Nephron progenitor cell (in vitro differentiated cells): ENCODE results near the gene FSCN2.
A peak's percentile ranks its signal among the peaks of the same experiment; 100 is the strongest.
"Not testable (repeated sequence)": the region's sequence is repeated elsewhere in the genome, so short reads cannot be mapped to it uniquely, and the experiment has no call there.

Source experiments
- DNase-seq: peaks from one replicate; pipeline ENCODE4 v3.0.0; 2021
- H3K27ac Mint-ChIP-seq: 2 replicates; pipeline ENCODE4 v1.8.0; 2021; ENCODE audit warnings: mild to moderate bottlenecking, moderate library complexity, mixed read lengths
- H3K27me3 Mint-ChIP-seq: 2 replicates; pipeline ENCODE4 v1.8.0; 2021; ENCODE audit warnings: mild to moderate bottlenecking, low read depth, mixed read lengths; ENCODE audit not compliant: poor library complexity
- H3K36me3 Mint-ChIP-seq: 2 replicates; pipeline ENCODE4 v1.8.0; 2021; ENCODE audit warnings: low read depth, mixed read lengths
- H3K4me1 Mint-ChIP-seq: 2 replicates; pipeline ENCODE4 v1.8.0; 2021; ENCODE audit warnings: mixed read lengths
- H3K4me3 Mint-ChIP-seq: 2 replicates; pipeline ENCODE4 v1.8.0; 2021; ENCODE audit warnings: mild to moderate bottlenecking, moderate library complexity, mixed read lengths
- H3K9me3 Mint-ChIP-seq: 2 replicates; pipeline ENCODE4 v1.8.0; 2021; ENCODE audit warnings: mild to moderate bottlenecking, moderate library complexity, mixed read lengths
- CTCF ChIP-seq: fragments of 200-600 bp; sonication (generic); IDR thresholded peaks from 2 replicates; pipeline ENCODE4 v1.5.0; 2021; ENCODE audit warnings: antibody characterized with exemption

FSCN2 gene

GRCh38 chr17:81579821-81580321 lies 51.7 kb downstream of the FSCN2 start:
- TF ChIP-seq CTCF, result no peak
- Mint-ChIP-seq H3K27me3 (peaks cover 3% of the 10 kb centered on the region), H3K4me3 (no peak overlapping the region), H3K4me1 (peaks cover 69% of the 10 kb centered on the region), H3K9me3 (no peaks in the 10 kb centered on the region), H3K27ac (peak overlapping the region; percentile 78), H3K36me3 (peaks cover 61% of the 10 kb centered on the region)
- no peak for DNase-seq

- H3K36me3 Mint-ChIP-seq, result peaks cover 63% of the 10 kb centered on the region
- H3K4me1 Mint-ChIP-seq, result peaks cover 69% of the 10 kb centered on the region
These were observed 52.3 kb downstream of the FSCN2 start for GRCh38 chr17:81580481-81580880.

DNA sequence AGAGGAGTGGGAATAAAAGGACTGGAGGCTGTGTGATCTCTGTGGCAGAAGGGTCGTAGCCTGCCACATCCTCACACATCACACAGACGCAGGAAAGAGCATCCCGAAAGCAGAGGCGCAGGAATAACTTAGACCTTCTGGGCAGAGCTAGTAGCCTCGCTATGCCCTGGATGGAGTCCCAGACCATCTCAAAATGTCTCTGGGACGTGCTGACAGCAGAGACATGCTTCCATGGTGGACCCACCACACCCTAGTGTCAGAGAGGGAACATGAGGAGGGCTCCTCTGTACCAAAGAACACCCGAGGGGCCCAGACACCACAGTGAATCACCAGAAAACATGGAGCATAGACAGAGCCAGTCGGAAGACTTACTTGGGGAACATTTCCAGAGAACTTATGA lies 53.6 kb downstream of the FSCN2 start:
- Mint-ChIP-seq H3K36me3 (peaks cover 67% of the 10 kb centered on the region), H3K9me3 (no peaks in the 10 kb centered on the region)
- no peak for TF ChIP-seq CTCF

More at GRCh38 chr17:81580481-81580880, 52.3 kb downstream of the FSCN2 start:
- Mint-ChIP-seq H3K4me3 (no peak overlapping the region), H3K27ac (peak overlapping the region; percentile 78), H3K27me3 (peaks cover 6% of the 10 kb centered on the region), H3K9me3 (no peaks in the 10 kb centered on the region)
- DNase-seq, result no peak
- no peak for TF ChIP-seq CTCF

GRCh38 chr17:81582341-81582740 lies 54.2 kb downstream of the FSCN2 start:
- no peaks in the 10 kb centered on the region for H3K9me3 Mint-ChIP-seq
- no peak for DNase-seq
- H3K36me3 Mint-ChIP-seq, result peaks cover 66% of the 10 kb centered on the region
- H3K4me3 Mint-ChIP-seq, result no peak overlapping the region
- H3K4me1 Mint-ChIP-seq, result peaks cover 55% of the 10 kb centered on the region
- peak overlapping the region; percentile 90 for H3K27ac Mint-ChIP-seq
- peaks cover 6% of the 10 kb centered on the region for H3K27me3 Mint-ChIP-seq
- TF ChIP-seq CTCF, result no peak

More for the DNA sequence above, 53.6 kb downstream of the FSCN2 start:
- peaks cover 6% of the 10 kb centered on the region for H3K27me3 Mint-ChIP-seq
- peaks cover 58% of the 10 kb centered on the region for H3K4me1 Mint-ChIP-seq
- no peak for DNase-seq
- no peak overlapping the region for H3K4me3 Mint-ChIP-seq
- H3K27ac Mint-ChIP-seq, result peak overlapping the region; percentile 96

DNA sequence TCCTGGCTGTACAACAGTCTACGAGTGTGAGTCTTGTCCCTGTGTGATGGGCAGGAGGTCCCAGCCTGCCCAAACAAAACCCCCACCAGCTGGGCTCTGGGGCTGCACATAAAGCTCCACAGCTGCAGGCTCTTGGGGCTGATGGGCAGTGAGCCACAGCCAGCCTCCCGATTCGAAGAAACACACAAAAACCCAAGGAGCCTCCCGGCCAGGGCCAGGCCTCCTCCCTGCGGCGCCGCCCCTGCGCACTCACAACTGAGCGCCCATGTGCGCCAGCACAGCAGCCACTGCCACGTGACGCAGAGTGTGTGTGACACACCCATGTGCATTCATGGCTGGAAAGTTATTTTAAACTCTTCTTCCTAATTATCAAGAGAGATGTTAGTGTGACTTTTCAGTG lies 54.6 kb downstream of the FSCN2 start:
- no peak for TF ChIP-seq CTCF
- H3K36me3 Mint-ChIP-seq, result peaks cover 64% of the 10 kb centered on the region
- DNase-seq, result peak; percentile 14
- no peak overlapping the region for H3K4me3 Mint-ChIP-seq
- H3K27ac Mint-ChIP-seq, result peak overlapping the region; percentile 91
- peaks cover 50% of the 10 kb centered on the region for H3K4me1 Mint-ChIP-seq
- peaks cover 6% of the 10 kb centered on the region for H3K27me3 Mint-ChIP-seq
- H3K9me3 Mint-ChIP-seq, result no peaks in the 10 kb centered on the region

DNA sequence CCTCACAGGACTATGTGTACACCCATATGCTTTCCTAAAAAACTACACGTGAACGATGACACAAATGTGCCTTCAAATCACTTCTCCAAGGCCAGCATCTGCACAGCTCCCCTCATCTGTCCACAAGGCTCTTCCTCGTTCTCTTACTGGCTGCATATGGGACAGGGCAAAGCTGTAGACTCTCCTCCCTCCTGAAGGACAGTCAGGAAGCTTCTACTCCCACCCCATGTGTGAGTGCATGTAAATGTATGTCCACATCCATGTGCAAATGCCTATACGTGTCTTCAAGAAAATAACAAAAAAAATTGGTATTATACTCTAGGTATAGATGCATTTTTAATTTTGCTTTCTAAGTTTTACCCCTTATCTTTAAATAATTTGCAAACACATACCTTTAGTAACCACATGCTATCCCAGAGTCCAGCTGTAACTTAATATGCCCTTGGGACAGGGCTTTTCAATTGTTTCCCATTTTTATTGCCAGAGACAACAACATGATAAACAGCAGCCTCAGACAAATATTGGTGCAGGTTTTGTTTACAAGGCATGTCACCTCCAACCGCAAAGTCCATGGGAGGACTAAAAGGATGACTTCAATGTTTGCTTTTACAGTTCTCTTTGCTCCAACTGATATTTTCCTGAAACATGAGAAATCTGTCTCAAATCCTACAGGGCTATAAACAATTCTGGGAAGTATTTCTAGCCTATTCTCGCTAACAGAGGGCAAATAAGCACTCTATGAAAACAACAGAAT lies 55.6 kb downstream of the FSCN2 start:
- DNase-seq, result no peak
- H3K36me3 Mint-ChIP-seq, result peaks cover 64% of the 10 kb centered on the region
- H3K9me3 Mint-ChIP-seq, result no peaks in the 10 kb centered on the region
- H3K4me1 Mint-ChIP-seq, result peaks cover 42% of the 10 kb centered on the region
- TF ChIP-seq CTCF, result no peak
- H3K27ac Mint-ChIP-seq, result peak overlapping the region; percentile 93
- peaks cover 9% of the 10 kb centered on the region for H3K27me3 Mint-ChIP-seq
- H3K4me3 Mint-ChIP-seq, result peak overlapping the region; percentile 6

GRCh38 chr17:81584771-81585170 lies 56.6 kb downstream of the FSCN2 start:
- H3K4me1 Mint-ChIP-seq, result peaks cover 42% of the 10 kb centered on the region
- H3K27ac Mint-ChIP-seq, result peak overlapping the region; percentile 90
- not testable (repeated sequence) for H3K27me3 Mint-ChIP-seq, H3K4me3 Mint-ChIP-seq, H3K9me3 Mint-ChIP-seq, DNase-seq
- peaks cover 69% of the 10 kb centered on the region for H3K36me3 Mint-ChIP-seq
